H9 (cell line): ENCODE measurements around the gene SLC25A31. TPM values are rescaled to one million over a fixed set of nuclear protein-coding genes. Genes with fewer than 3 reads are reported as not detected.

Source experiments
- DNase-seq: peaks from one replicate; pipeline ENCODE4 v3.0.0-alpha.2; 2017
- H2AFZ ChIP-seq: one replicate; pipeline ENCODE4 v1.6.1; 2013; ENCODE audit warnings: mild to moderate bottlenecking, low read length, control low read depth, moderate library complexity
- H2AK5ac ChIP-seq: 2 replicates; pipeline ENCODE4 v1.6.1; 2013; ENCODE audit warnings: low read length, control low read depth, mixed read lengths; ENCODE audit not compliant: insufficient read length
- H2BK120ac ChIP-seq: one replicate; pipeline ENCODE4 v1.6.1; 2013; ENCODE audit warnings: low read depth, mild to moderate bottlenecking, low read length, control low read depth, inconsistent platforms; ENCODE audit not compliant: poor library complexity, severe bottlenecking
- H2BK12ac ChIP-seq: 2 replicates; pipeline ENCODE4 v1.6.1; 2013; ENCODE audit warnings: low read length, control low read depth, mixed read lengths, low read depth; ENCODE audit not compliant: insufficient read length
- H2BK15ac ChIP-seq: 2 replicates; pipeline ENCODE4 v1.6.1; 2013; ENCODE audit warnings: low read depth, low read length, control low read depth
- H2BK20ac ChIP-seq: one replicate; pipeline ENCODE4 v1.6.1; 2013; ENCODE audit warnings: low read depth, mild to moderate bottlenecking, low read length, control low read depth, inconsistent platforms; ENCODE audit not compliant: poor library complexity, severe bottlenecking
- H2BK5ac ChIP-seq: 2 replicates; pipeline ENCODE4 v1.6.1; 2013; ENCODE audit warnings: low read length, control low read depth, mixed read lengths; ENCODE audit not compliant: insufficient read length
- H3K14ac ChIP-seq: 2 replicates; pipeline ENCODE4 v1.6.1; 2013; ENCODE audit warnings: low read length, control low read depth; ENCODE audit not compliant: insufficient read depth
- H3K18ac ChIP-seq: 2 replicates; pipeline ENCODE4 v1.6.1; 2013; ENCODE audit warnings: low read depth, mild to moderate bottlenecking, mixed read lengths, low read length, control low read depth; ENCODE audit not compliant: insufficient read length
- H3K23ac ChIP-seq: 2 replicates; pipeline ENCODE4 v1.6.1; 2013; ENCODE audit warnings: low read length, control low read depth, mixed read lengths, low read depth; ENCODE audit not compliant: insufficient read length
- H3K23me2 ChIP-seq: 2 replicates; pipeline ENCODE4 v1.6.1; 2013; ENCODE audit warnings: low read depth, mild to moderate bottlenecking, mixed read lengths, low read length, control low read depth; ENCODE audit not compliant: insufficient read length, poor library complexity, severe bottlenecking
- H3K27ac ChIP-seq: 2 replicates; pipeline ENCODE4 v1.5.1; 2013; ENCODE audit warnings: low read length, control low read depth, mixed read lengths, low read depth; ENCODE audit not compliant: insufficient read length
- H3K27me3 ChIP-seq: 2 replicates; pipeline ENCODE4 v1.6.1; 2013; ENCODE audit warnings: low read length, control low read depth, inconsistent platforms; ENCODE audit not compliant: insufficient read depth
- H3K4ac ChIP-seq: 2 replicates; pipeline ENCODE4 v1.6.1; 2013; ENCODE audit warnings: low read depth, mild to moderate bottlenecking, control low read depth, inconsistent platforms, low read length, moderate library complexity
- H3K4me1 ChIP-seq: 2 replicates; pipeline ENCODE4 v1.6.1; 2013; ENCODE audit warnings: low read length, control low read depth, inconsistent platforms; ENCODE audit not compliant: insufficient read depth
- H3K4me2 ChIP-seq: 2 replicates; pipeline ENCODE4 v1.6.1; 2013; ENCODE audit warnings: low read length, control low read depth, mixed read lengths; ENCODE audit not compliant: insufficient read length, insufficient read depth
- H3K56ac ChIP-seq: 2 replicates; pipeline ENCODE4 v1.6.1; 2013; ENCODE audit warnings: low read depth, mild to moderate bottlenecking, mixed read lengths, low read length, control low read depth; ENCODE audit not compliant: insufficient read length
- H3K79me1 ChIP-seq: 2 replicates; pipeline ENCODE4 v1.6.1; 2013; ENCODE audit warnings: low read depth, mild to moderate bottlenecking, moderate library complexity, low read length, control low read depth, inconsistent platforms; ENCODE audit not compliant: insufficient read depth, poor library complexity, severe bottlenecking
- H3K79me2 ChIP-seq: 2 replicates; pipeline ENCODE4 v1.6.1; 2013; ENCODE audit warnings: low read length, control low read depth, inconsistent platforms; ENCODE audit not compliant: insufficient read depth
- H3K9ac ChIP-seq: 2 replicates; pipeline ENCODE4 v1.6.1; 2013; ENCODE audit warnings: low read length, control low read depth, mixed read lengths; ENCODE audit not compliant: insufficient read length; ENCODE audit errors: extremely low read depth
- H3K9me3 ChIP-seq: one replicate; pipeline ENCODE4 v1.6.1; 2013; ENCODE audit warnings: low read depth, low read length, inconsistent platforms; ENCODE audit not compliant: control insufficient read depth
- H3T11ph ChIP-seq: one replicate; pipeline ENCODE4 v1.6.1; 2013; ENCODE audit warnings: mild to moderate bottlenecking, low read length, control low read depth, inconsistent platforms
- H4K20me1 ChIP-seq: one replicate; pipeline ENCODE4 v1.6.1; 2013; ENCODE audit not compliant: control insufficient read depth, insufficient read length, insufficient read depth
- H4K5ac ChIP-seq: 2 replicates; pipeline ENCODE4 v1.6.1; 2013; ENCODE audit warnings: low read depth, mild to moderate bottlenecking, mixed read lengths, low read length, control low read depth; ENCODE audit not compliant: insufficient read length
- H4K8ac ChIP-seq: replicated peaks from 2 replicates; pipeline ENCODE4 v1.6.1; 2013; ENCODE audit warnings: low read length, control low read depth, mixed read lengths, low read depth; ENCODE audit not compliant: insufficient read length
- H4K91ac ChIP-seq: 2 replicates; pipeline ENCODE4 v1.6.1; 2013; ENCODE audit warnings: low read depth, mild to moderate bottlenecking, moderate library complexity, mixed read lengths, low read length, control low read depth; ENCODE audit not compliant: insufficient read length
- H3K27ac Mint-ChIP-seq, 3 experiments: 2 replicates in 2 of 3; 3 replicates in 1 of 3; pipeline ENCODE4 v1.8.0; 2020 to 2021; ENCODE audit warnings: mixed read lengths in 3 of 3, mild to moderate bottlenecking in 1 of 3, moderate library complexity in 1 of 3
- H3K27me3 Mint-ChIP-seq: 2 replicates; pipeline ENCODE4 v1.8.0; 2021; ENCODE audit warnings: low read depth, mild to moderate bottlenecking, moderate library complexity, mixed read lengths
- H3K36me3 Mint-ChIP-seq, 3 experiments: 2 replicates in 2 of 3; 3 replicates in 1 of 3; pipeline ENCODE4 v1.8.0; 2020 to 2021; ENCODE audit warnings: low read depth in 3 of 3, mixed read lengths in 3 of 3; ENCODE audit not compliant: insufficient read depth in 1 of 3
- H3K4me1 Mint-ChIP-seq, 2 experiments: 2 replicates each; pipeline ENCODE4 v1.8.0; 2020; ENCODE audit warnings: mixed read lengths in 2 of 2
- H3K4me3 Mint-ChIP-seq, 2 experiments: 2 replicates in 1 of 2; 3 replicates in 1 of 2; pipeline ENCODE4 v1.8.0; 2020 to 2021; ENCODE audit warnings: mild to moderate bottlenecking in 2 of 2, mixed read lengths in 2 of 2, moderate library complexity in 1 of 2
- H3K9me3 Mint-ChIP-seq, 2 experiments: 2 replicates in 1 of 2; 3 replicates in 1 of 2; pipeline ENCODE4 v1.8.0; 2020; ENCODE audit warnings: mild to moderate bottlenecking in 2 of 2, mixed read lengths in 2 of 2, moderate library complexity in 1 of 2
- CTCF ChIP-seq: fragments of 200-600 bp; sonication (generic); conservative IDR thresholded peaks from 3 replicates; pipeline ENCODE4 v1.8.0; 2021; ENCODE audit warnings: antibody characterized with exemption, mild to moderate bottlenecking
- WGBS: extraction: QIAGEN DNeasy Blood & Tissue Kit; methylation state at CpG from one replicate; pipeline ENCODE4 v1.1.7; 2013; ENCODE audit warnings: missing lambda C conversion rate, low lambda C conversion rate, mixed read lengths; ENCODE audit not compliant: insufficient read length; ENCODE audit errors: extremely low coverage; 5-methylcytosine and 5-hydroxymethylcytosine counted together
- total RNA-seq: library from RNA; stranded (reverse); gene quantifications from 2 replicates; pipeline ENCODE4 v1.2.1, GENCODE V29; 2021

The SLC25A31 gene
- total RNA-seq, 1 experiment from 2014 or later = not detected

DNA sequence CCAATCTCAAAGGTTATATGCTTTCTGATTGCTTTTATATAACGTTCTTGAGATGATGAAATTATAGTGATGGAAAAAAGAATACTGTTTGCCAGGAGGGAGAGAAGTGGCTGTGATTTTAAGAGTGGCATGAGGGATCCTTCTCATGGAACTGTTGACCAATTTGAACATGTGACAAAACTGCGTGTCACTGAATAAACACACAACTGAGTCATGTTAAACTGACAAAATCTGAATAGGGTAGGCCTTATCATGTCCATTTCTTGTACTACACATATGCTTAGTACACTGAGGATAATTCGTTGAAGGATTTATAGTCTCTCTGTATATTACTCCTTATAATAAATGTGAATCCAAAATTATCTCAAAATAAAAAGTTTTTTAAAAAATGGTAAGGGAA lies 29.7 kb downstream of the SLC25A31 start:
- WGBS = no CpG with 5 or more reads among the region's 3 CpGs
- no peak overlapping the region for H3K27ac Mint-ChIP-seq
- no peak overlapping the region for H3K23ac ChIP-seq

More for the DNA sequence above, 29.7 kb downstream of the SLC25A31 start:
- no peaks in the 10 kb centered on the region for H3K23me2 ChIP-seq
- H2BK5ac ChIP-seq = no peak overlapping the region
- no peaks in the 10 kb centered on the region for H3K27me3 ChIP-seq
- H4K5ac ChIP-seq = no peak overlapping the region
- H3K9ac ChIP-seq = no peak overlapping the region
- H4K91ac ChIP-seq = no peak overlapping the region
- no peak for TF ChIP-seq CTCF
- H3K4ac ChIP-seq = no peak overlapping the region
- H2BK120ac ChIP-seq = no peak overlapping the region
- H4K8ac ChIP-seq = no peak overlapping the region
- no peaks in the 10 kb centered on the region for H3K9me3 ChIP-seq
- no peaks in the 10 kb centered on the region for H4K20me1 ChIP-seq
- no peak overlapping the region for H2BK20ac ChIP-seq
- Mint-ChIP-seq H3K36me3 (no peaks in the 10 kb centered on the region; a peak in 1 of 7 replicates), H3K9me3 (peaks cover 0 to 8% of the 10 kb centered on the region in 2 experiments; a peak in 3 of 5 replicates), H3K4me1 (no peaks in the 10 kb centered on the region), H3K27me3 (no peaks in the 10 kb centered on the region), H3K4me3 (no peak overlapping the region)
- H2AK5ac ChIP-seq = no peak overlapping the region
- H3K79me1 ChIP-seq = no peaks in the 10 kb centered on the region
- no peak overlapping the region for H3K56ac ChIP-seq
- no peak for DNase-seq
- H2BK12ac ChIP-seq = no peak overlapping the region
- no peak overlapping the region for H2BK15ac ChIP-seq
- H3K79me2 ChIP-seq = no peaks in the 10 kb centered on the region
- H3K18ac ChIP-seq = no peak overlapping the region
- no peak overlapping the region for H2AFZ ChIP-seq
- no peak overlapping the region for H3K27ac ChIP-seq
- no peak overlapping the region for H3K14ac ChIP-seq
- H3T11ph ChIP-seq = no peak overlapping the region
- no peak overlapping the region for H3K4me2 ChIP-seq
- no peaks in the 10 kb centered on the region for H3K4me1 ChIP-seq
